ENCODE measurements around the gene ASTN2. TPM values are rescaled to one million over a fixed set of nuclear protein-coding genes. Genes with fewer than 3 reads are reported as not detected.

Gene ASTN2
- total and polyA plus RNA-seq, 9 of the 15 experiments (the other 6 are each of a cell fraction or from before 2014, with no cell fraction given): 0.56 to 3.5 (median 1.9) TPM

DNA sequence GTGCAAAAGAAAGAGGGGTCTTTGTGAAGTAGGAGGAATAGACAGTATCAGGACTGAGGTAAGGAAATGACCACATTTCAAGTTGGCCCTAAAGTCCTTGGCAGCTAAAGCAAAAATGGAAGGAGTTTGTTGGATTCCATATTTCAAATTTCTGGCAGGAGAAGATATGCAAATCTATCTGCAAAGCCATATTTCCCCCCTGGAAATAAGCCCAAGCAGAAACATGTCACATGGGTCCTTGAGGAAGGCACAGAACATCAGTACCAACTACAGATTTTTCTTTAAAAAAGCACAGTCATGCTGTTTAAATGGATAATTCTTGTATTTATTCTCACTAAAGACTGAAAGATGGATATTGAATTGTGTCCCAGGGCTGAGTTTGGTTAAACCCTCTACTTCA is 404.8 kb downstream of the ASTN2 start (continued):
- TF ChIP-seq, protein P1, sequence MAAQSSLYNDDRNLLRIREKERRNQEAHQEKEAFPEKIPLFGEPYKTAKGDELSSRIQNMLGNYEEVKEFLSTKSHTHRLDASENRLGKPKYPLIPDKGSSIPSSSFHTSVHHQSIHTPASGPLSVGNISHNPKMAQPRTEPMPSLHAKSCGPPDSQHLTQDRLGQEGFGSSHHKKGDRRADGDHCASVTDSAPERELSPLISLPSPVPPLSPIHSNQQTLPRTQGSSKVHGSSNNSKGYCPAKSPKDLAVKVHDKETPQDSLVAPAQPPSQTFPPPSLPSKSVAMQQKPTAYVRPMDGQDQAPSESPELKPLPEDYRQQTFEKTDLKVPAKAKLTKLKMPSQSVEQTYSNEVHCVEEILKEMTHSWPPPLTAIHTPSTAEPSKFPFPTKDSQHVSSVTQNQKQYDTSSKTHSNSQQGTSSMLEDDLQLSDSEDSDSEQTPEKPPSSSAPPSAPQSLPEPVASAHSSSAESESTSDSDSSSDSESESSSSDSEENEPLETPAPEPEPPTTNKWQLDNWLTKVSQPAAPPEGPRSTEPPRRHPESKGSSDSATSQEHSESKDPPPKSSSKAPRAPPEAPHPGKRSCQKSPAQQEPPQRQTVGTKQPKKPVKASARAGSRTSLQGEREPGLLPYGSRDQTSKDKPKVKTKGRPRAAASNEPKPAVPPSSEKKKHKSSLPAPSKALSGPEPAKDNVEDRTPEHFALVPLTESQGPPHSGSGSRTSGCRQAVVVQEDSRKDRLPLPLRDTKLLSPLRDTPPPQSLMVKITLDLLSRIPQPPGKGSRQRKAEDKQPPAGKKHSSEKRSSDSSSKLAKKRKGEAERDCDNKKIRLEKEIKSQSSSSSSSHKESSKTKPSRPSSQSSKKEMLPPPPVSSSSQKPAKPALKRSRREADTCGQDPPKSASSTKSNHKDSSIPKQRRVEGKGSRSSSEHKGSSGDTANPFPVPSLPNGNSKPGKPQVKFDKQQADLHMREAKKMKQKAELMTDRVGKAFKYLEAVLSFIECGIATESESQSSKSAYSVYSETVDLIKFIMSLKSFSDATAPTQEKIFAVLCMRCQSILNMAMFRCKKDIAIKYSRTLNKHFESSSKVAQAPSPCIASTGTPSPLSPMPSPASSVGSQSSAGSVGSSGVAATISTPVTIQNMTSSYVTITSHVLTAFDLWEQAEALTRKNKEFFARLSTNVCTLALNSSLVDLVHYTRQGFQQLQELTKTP (IDR thresholded peaks at IDR 0.05; ENCODE audit: low read depth in 1 of 2, partially characterized antibody in 2 of 2): no peak
- TF ChIP-seq ZNF24 (IDR thresholded peaks at IDR 0.05): no peak
- TF ChIP-seq, protein P2, sequence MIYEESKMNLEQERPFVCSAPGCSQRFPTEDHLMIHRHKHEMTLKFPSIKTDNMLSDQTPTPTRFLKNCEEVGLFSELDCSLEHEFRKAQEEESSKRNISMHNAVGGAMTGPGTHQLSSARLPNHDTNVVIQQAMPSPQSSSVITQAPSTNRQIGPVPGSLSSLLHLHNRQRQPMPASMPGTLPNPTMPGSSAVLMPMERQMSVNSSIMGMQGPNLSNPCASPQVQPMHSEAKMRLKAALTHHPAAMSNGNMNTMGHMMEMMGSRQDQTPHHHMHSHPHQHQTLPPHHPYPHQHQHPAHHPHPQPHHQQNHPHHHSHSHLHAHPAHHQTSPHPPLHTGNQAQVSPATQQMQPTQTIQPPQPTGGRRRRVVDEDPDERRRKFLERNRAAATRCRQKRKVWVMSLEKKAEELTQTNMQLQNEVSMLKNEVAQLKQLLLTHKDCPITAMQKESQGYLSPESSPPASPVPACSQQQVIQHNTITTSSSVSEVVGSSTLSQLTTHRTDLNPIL (CRISPR knock-in tag; IDR thresholded peaks at IDR 0.05): no peak

DNA sequence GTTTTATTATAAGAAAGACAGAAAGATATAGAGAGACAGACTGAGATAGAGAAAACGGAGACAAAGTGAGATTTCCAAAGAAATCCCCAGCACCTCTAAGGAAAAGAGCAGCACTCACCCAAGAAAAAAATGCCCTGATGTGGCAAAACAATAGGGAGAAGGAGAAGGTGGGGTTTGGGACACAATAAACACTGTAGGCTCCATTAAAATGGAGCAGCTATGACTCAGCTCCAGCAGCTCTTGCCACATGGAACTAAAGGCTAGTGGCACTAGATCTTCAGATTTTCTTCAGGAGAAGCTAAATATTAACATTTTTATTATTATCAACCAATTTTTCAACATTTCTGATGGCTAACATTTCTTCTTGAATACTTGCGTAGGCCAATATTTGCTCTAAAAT is 406.0 kb downstream of the ASTN2 start:
- H2AFZ ChIP-seq (ENCODE audit: low read depth, low read length): no peak overlapping the region
- no TSS peak for BruUV-seq (replicated peaks)
- ATAC-seq: no peak
- FAIRE-seq: no peak
- no peak overlapping the region for H3K9ac ChIP-seq (ENCODE audit: insufficient read depth in 1 of 2, low read depth in 2 of 2, low read length in 2 of 2)
- in situ Hi-C loops (cut with MboI) (no loop called here), intact Hi-C loops (cut with micrococcal nuclease) (no loop called here)
- no peaks in the 10 kb centered on the region for H3K9me3 ChIP-seq (replicated peaks; ENCODE audit: control insufficient read depth, insufficient read depth, low read depth, low read length)
- no peaks in the 10 kb centered on the region for H3K27me3 ChIP-seq (ENCODE audit: control insufficient read depth in 2 of 2, insufficient read depth in 2 of 2, low read length in 2 of 2)
- DNase-seq (ENCODE audit: extremely low read depth in 1 of 4, low spot score in 3 of 4): no peak
- no peak overlapping the region for H3K27ac ChIP-seq (ENCODE audit: extremely low read depth, low read depth, low read length)
- no peaks in the 10 kb centered on the region for H3K4me1 ChIP-seq (replicated peaks in 1 of 2; ENCODE audit: control insufficient read depth in 2 of 2, insufficient read depth in 2 of 2, low read length in 2 of 2)
- H3K4me3 ChIP-seq: no peak overlapping the region
- no peak overlapping the region for H3K4me2 ChIP-seq (ENCODE audit: insufficient read depth, low read length)
- WGBS (ENCODE audit: insufficient coverage, low coverage, missing lambda C conversion rate): 3% methylated on average over 2 of the region's 2 CpGs
- no peaks in the 10 kb centered on the region for H3K9me1 ChIP-seq (ENCODE audit: control insufficient read depth, insufficient read depth, low read length)
- H3K36me3 ChIP-seq (ENCODE audit: control insufficient read depth, insufficient read depth, low read length): no peaks in the 10 kb centered on the region
- CTCF ChIA-PET (ENCODE audit: low intra/inter-chr PET ratio): no interaction called here
- POLR2A ChIA-PET: no interaction called here
- H4K20me1 ChIP-seq (replicated peaks; ENCODE audit: control insufficient read depth, insufficient read depth, low read length): no peaks in the 10 kb centered on the region
- H3K79me2 ChIP-seq (ENCODE audit: control insufficient read depth, insufficient read depth, low read length): no peaks in the 10 kb centered on the region
- TF ChIP-seq, protein P3, sequence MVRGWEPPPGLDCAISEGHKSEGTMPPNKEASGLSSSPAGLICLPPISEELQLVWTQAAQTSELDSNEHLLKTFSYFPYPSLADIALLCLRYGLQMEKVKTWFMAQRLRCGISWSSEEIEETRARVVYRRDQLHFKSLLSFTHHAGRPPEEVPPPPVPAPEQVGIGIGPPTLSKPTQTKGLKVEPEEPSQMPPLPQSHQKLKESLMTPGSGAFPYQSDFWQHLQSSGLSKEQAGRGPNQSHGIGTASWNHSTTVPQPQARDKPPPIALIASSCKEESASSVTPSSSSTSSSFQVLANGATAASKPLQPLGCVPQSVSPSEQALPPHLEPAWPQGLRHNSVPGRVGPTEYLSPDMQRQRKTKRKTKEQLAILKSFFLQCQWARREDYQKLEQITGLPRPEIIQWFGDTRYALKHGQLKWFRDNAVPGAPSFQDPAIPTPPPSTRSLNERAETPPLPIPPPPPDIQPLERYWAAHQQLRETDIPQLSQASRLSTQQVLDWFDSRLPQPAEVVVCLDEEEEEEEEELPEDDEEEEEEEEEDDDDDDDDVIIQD (CRISPR knock-in tag; IDR thresholded peaks at IDR 0.05): no peak
- TF ChIP-seq, protein P4, sequence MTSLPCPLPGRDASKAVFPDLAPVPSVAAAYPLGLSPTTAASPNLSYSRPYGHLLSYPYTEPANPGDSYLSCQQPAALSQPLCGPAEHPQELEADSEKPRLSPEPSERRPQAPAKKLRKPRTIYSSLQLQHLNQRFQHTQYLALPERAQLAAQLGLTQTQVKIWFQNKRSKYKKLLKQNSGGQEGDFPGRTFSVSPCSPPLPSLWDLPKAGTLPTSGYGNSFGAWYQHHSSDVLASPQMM (CRISPR knock-in tag; IDR thresholded peaks at IDR 0.05): no peak
- TF ChIP-seq NCOA2 (IDR thresholded peaks at IDR 0.05; ENCODE audit: partially characterized antibody in 2 of 2): no peak
- TF ChIP-seq BACH1 (tag; IDR thresholded peaks at IDR 0.05): no peak
- TF ChIP-seq, protein P5, sequence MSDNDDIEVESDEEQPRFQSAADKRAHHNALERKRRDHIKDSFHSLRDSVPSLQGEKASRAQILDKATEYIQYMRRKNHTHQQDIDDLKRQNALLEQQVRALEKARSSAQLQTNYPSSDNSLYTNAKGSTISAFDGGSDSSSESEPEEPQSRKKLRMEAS (CRISPR knock-in tag; IDR thresholded peaks at IDR 0.05): no peak
- TF ChIP-seq, protein P6, sequence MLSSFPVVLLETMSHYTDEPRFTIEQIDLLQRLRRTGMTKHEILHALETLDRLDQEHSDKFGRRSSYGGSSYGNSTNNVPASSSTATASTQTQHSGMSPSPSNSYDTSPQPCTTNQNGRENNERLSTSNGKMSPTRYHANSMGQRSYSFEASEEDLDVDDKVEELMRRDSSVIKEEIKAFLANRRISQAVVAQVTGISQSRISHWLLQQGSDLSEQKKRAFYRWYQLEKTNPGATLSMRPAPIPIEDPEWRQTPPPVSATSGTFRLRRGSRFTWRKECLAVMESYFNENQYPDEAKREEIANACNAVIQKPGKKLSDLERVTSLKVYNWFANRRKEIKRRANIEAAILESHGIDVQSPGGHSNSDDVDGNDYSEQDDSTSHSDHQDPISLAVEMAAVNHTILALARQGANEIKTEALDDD (IDR thresholded peaks at IDR 0.05): no peak
- TF ChIP-seq HDAC6 (IDR thresholded peaks at IDR 0.05; ENCODE audit: low read depth, low read length): no peak
- TF ChIP-seq ARID2 (IDR thresholded peaks at IDR 0.05): no peak
- TF ChIP-seq PHF8 (IDR thresholded peaks at IDR 0.05; ENCODE audit: borderline replicate concordance, low read length): no peak
- no peak for TF ChIP-seq SMAD3 (CRISPR knock-in tag; conservative IDR thresholded peaks at IDR 0.05)

All from K562 (cell line).